K562 (cell line): ENCODE results near the gene L3MBTL1. TPM values are rescaled to one million over a fixed set of nuclear protein-coding genes. Genes with fewer than 3 reads are reported as not detected.

Experiments used
- ATAC-seq: fragments of 200-7000 bp; cut with Tn5 transposase; 3 replicates; pipeline ENCODE4 v1.9.1; 2020; ENCODE audit warnings: moderate library complexity
- BruUV-seq: library from RNA; stranded (reverse); fragments of 400-500 nt; replicated peaks from 2 replicates; lab custom pipeline; 2021; lab: Mats Ljungman, UMichigan
- CTCF ChIA-PET: fragments of 300-600 bp; formaldehyde crosslinking; extraction: SDS; loops from one replicate; lab custom pipeline; 2021; ENCODE audit warnings: low intra/inter-chr PET ratio; lab: Yijun Ruan, JAX
- POLR2A ChIA-PET: fragments of 300-600, 350-650 bp; sonication (Branson Sonifier 250); formaldehyde crosslinking; extraction: SDS; loops from one replicate; lab custom pipeline; 2021; ENCODE audit warnings: antibody characterized with exemption, inconsistent platforms; lab: Yijun Ruan, JAX
- DNase-seq, 4 experiments: peaks; one replicate each; pipeline versions ENCODE4 v3.0.0 to v3.0.0-alpha.2; 2011 to 2018; ENCODE audit warnings: low spot score in 3 of 4, mixed read lengths in 3 of 4; ENCODE audit errors: extremely low read depth in 1 of 4
- FAIRE-seq: peaks from 2 replicates; lab custom pipeline; 2011; peaks lifted over from hg19 to GRCh38; lab: Jason Lieb, UNC
- H2AFZ ChIP-seq: 2 replicates; pipeline ENCODE4 v1.6.0; 2011; ENCODE audit warnings: low read depth, low read length, control low read depth, inconsistent platforms
- H3K27ac ChIP-seq: fragments of 200-600 bp; 3 replicates; pipeline ENCODE4 v1.8.0; 2011; ENCODE audit warnings: low read depth, mild to moderate bottlenecking, control low read depth, inconsistent platforms, low read length, moderate library complexity, mixed read lengths; ENCODE audit errors: extremely low read depth
- H3K27me3 ChIP-seq, 2 experiments: fragments of 300-600 bp in 1 of 2; 2 replicates in 1 of 2; 3 replicates in 1 of 2; pipeline versions ENCODE4 v1.6.0 to v1.8.0; 2011; ENCODE audit warnings: inconsistent platforms in 2 of 2, low read length in 2 of 2, mild to moderate bottlenecking in 1 of 2, mixed read lengths in 1 of 2, moderate library complexity in 1 of 2; ENCODE audit not compliant: control insufficient read depth in 2 of 2, insufficient read depth in 2 of 2
- H3K36me3 ChIP-seq: fragments of 300-600 bp; 3 replicates; pipeline ENCODE4 v1.8.0; 2011; ENCODE audit warnings: mild to moderate bottlenecking, low read length, inconsistent platforms; ENCODE audit not compliant: control insufficient read depth, insufficient read depth
- H3K4me1 ChIP-seq, 2 experiments: fragments of 200-600 bp in 1 of 2; replicated peaks in 1 of 2; 2 replicates in 1 of 2; 3 replicates in 1 of 2; pipeline versions ENCODE4 v1.5.1 to v1.8.0; 2011; ENCODE audit warnings: inconsistent platforms in 2 of 2, low read length in 2 of 2, mild to moderate bottlenecking in 1 of 2, mixed read lengths in 1 of 2, moderate library complexity in 1 of 2; ENCODE audit not compliant: control insufficient read depth in 2 of 2, insufficient read depth in 2 of 2
- H3K4me2 ChIP-seq: 2 replicates; pipeline ENCODE4 v1.6.1; 2011; ENCODE audit warnings: low read length, control low read depth, inconsistent platforms, mixed read lengths; ENCODE audit not compliant: insufficient read depth
- H3K4me3 ChIP-seq: fragments of 200-600 bp; sonication (generic), shearing (Covaris generic); 2 replicates; pipeline ENCODE4 v1.5.1; 2016; ENCODE audit warnings: control low read depth, inconsistent platforms
- H3K79me2 ChIP-seq: fragments of 200-600 bp; 3 replicates; pipeline ENCODE4 v1.8.0; 2011; ENCODE audit warnings: low read length, inconsistent platforms; ENCODE audit not compliant: control insufficient read depth, insufficient read depth
- H3K9ac ChIP-seq, 2 experiments: 2 replicates each; pipeline versions ENCODE4 v1.6.0 to v1.6.1; 2011; ENCODE audit warnings: low read depth in 2 of 2, low read length in 2 of 2, control low read depth in 1 of 2, inconsistent platforms in 1 of 2, mild to moderate bottlenecking in 1 of 2, mixed read lengths in 1 of 2; ENCODE audit not compliant: insufficient read depth in 1 of 2
- H3K9me1 ChIP-seq: one replicate; pipeline ENCODE4 v1.6.0; 2011; ENCODE audit warnings: inconsistent platforms, mild to moderate bottlenecking, low read length, moderate library complexity; ENCODE audit not compliant: control insufficient read depth, insufficient read depth
- H3K9me3 ChIP-seq: replicated peaks from 2 replicates; pipeline ENCODE4 v1.5.1; 2011; ENCODE audit warnings: low read depth, low read length, inconsistent platforms; ENCODE audit not compliant: control insufficient read depth, insufficient read depth
- H4K20me1 ChIP-seq: replicated peaks from 2 replicates; pipeline ENCODE4 v1.6.1; 2011; ENCODE audit warnings: low read length, inconsistent platforms, mixed read lengths; ENCODE audit not compliant: control insufficient read depth, insufficient read depth
- CCAR2 ChIP-seq: fragments of 200-400 bp; formaldehyde crosslinking; IDR thresholded peaks from 2 replicates; pipeline ENCODE4 v1.6.1; 2017; ENCODE audit warnings: mild to moderate bottlenecking, low read depth, low read length
- CTBP1 ChIP-seq: fragments of 450-650 bp; IDR thresholded peaks from 2 replicates; pipeline ENCODE4 v1.6.1; 2016; ENCODE audit warnings: borderline replicate concordance
- LCOR ChIP-seq: sonication (generic); formaldehyde crosslinking; IDR thresholded peaks from 2 replicates; pipeline ENCODE4 v1.8.0; 2022; ENCODE audit warnings: mild to moderate bottlenecking, missing genetic modification reagents
- MECOM ChIP-seq: fragments of 250-450 bp; sonication (Bioruptor Pico); IDR thresholded peaks from 2 replicates; pipeline ENCODE4 v1.8.0; 2022; ENCODE audit warnings: inconsistent platforms
- SP1 ChIP-seq: sonication (generic); formaldehyde crosslinking; IDR thresholded peaks from 2 replicates; pipeline ENCODE4 v1.8.1; 2022; ENCODE audit warnings: mild to moderate bottlenecking, missing genetic modification reagents
- U2AF2 ChIP-seq: fragments of 200-400 bp; formaldehyde crosslinking; optimal IDR thresholded peaks from 2 replicates; pipeline ENCODE3; 2017; ENCODE audit warnings: low read depth, mild to moderate bottlenecking, low read length
- ZNF140 ChIP-seq: fragments of 250-450 bp; sonication (Bioruptor Pico); IDR thresholded peaks from 2 replicates; pipeline ENCODE4 v1.8.0; 2021; ENCODE audit warnings: moderate library complexity, mild to moderate bottlenecking, inconsistent platforms
- ZNF696 ChIP-seq: fragments of 250-450 bp; sonication (Bioruptor Pico); conservative IDR thresholded peaks from 2 replicates; pipeline ENCODE4 v1.4.0; 2020; ENCODE audit warnings: mild to moderate bottlenecking, moderate library complexity
- ZNF699 ChIP-seq: fragments of 250-450 bp; sonication (Bioruptor Pico); IDR thresholded peaks from 2 replicates; pipeline ENCODE4 v1.8.0; 2021; ENCODE audit warnings: mild to moderate bottlenecking, moderate library complexity; ENCODE audit not compliant: insufficient replicate concordance
- ZNF717 ChIP-seq: fragments of 250-450 bp; sonication (Bioruptor Pico); IDR thresholded peaks from 2 replicates; pipeline ENCODE4 v1.5.0; 2021
- ZSCAN29 ChIP-seq: fragments of 450-650 bp; IDR thresholded peaks from 2 replicates; pipeline ENCODE4 v1.6.1; 2017
- WGBS: fragments of 100-300 bp; shearing (Covaris generic); methylation state at CpG from one replicate; pipeline ENCODE4 v1.1.6; 2016; ENCODE audit warnings: low coverage, mixed read lengths; ENCODE audit not compliant: insufficient coverage; ENCODE audit errors: missing lambda C conversion rate; 5-methylcytosine and 5-hydroxymethylcytosine counted together
- in situ Hi-C: fragments of 300-500 bp; cut with MboI; formaldehyde crosslinking; loops from 4 replicates; pipeline ENCODE4 v1.15.0; 2018; ENCODE audit warnings: inconsistent platforms, mixed read lengths
- intact Hi-C: fragments of 100-400 bp; cut with micrococcal nuclease; formaldehyde crosslinking; loops from 2 replicates; pipeline ENCODE4 v1.14.2; 2022
- polyA plus RNA-seq, 8 experiments: library from polyadenylated mRNA; depleted of rRNA in 4 of 8; stranded (reverse) in 5 of 8; unstranded in 3 of 8; fragments of >200 nt; fragmentation: Nextera tagmentation in 2 of 8; fragmentation: Illumina TruSeq in 1 of 8; extraction: Ambion mirVana in 2 of 8; extraction: Trizol in 1 of 8; gene quantifications; 2 replicates each; pipeline versions ENCODE4 v1.2.1 to v1.2.3, GENCODE V29; 2011 to 2014; ENCODE audit warnings: inconsistent platforms in 1 of 8, missing spikeins in 1 of 8
- total RNA-seq, 7 experiments: library from RNA; depleted of rRNA in 6 of 7; stranded (reverse); fragments of >200 nt in 6 of 7; fragmentation: Illumina TruSeq in 2 of 7; extraction: Trizol in 2 of 7; gene quantifications; 2 replicates each; pipeline versions ENCODE4 v1.2.1 to v1.2.3, GENCODE V29; 2011 to 2021; ENCODE audit warnings: low replicate concordance in 1 of 7
- TF ChIP-seq, protein P1 (sequence below): sonication (generic); formaldehyde crosslinking; IDR thresholded peaks from 2 replicates; pipeline ENCODE4 v1.9.0; 2022; ENCODE audit warnings: mild to moderate bottlenecking, missing genetic modification reagents
- TF ChIP-seq, protein P2 (sequence below): fragments of 250-450 bp; sonication (Bioruptor Pico); IDR thresholded peaks from 2 replicates; pipeline ENCODE4 v1.8.0; 2021; ENCODE audit warnings: moderate library complexity, mild to moderate bottlenecking, inconsistent platforms
- TF ChIP-seq, protein P3 (sequence below): fragments of 200-800 bp; sonication (Bioruptor generic); IDR thresholded peaks from 2 replicates; pipeline ENCODE4 v1.6.1; 2017; ENCODE audit warnings: missing genetic modification characterization, missing compliant biosample characterization

Gene L3MBTL1
- total and polyA plus RNA-seq, 9 of the 15 experiments (the other 6 are each of a cell fraction or from before 2014, with no cell fraction given), result 0.77 to 10.0 (median 4.4) TPM

DNA sequence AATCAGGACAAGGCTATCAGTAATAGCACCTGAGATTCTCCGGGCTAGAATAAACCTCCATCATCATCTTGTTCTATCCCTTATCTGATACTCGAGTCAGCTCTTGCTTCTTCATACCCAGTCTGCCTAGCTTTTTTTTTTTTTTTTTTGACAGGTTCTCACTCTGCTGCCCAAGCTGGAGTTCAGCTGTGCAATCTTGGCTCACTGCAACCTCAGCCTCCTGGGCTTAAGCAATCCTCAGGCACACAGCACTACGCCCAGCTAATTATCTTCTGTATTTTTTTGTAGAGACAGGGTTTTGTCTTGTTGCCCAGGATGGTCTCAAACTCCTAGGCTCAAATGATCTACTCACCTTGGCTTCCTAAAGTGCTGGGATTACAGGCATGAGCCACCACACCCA is 30.3 kb upstream of the L3MBTL1 start:
- Histone ChIP-seq H3K4me3 (no peak overlapping the region), H3K9me3 (peaks cover 3% of the 10 kb centered on the region; the same call in 1 of the 2 replicates), H3K27me3 (peaks cover 10 to 15% of the 10 kb centered on the region in 2 experiments), H3K27ac (no peak overlapping the region), H3K4me2 (no peak overlapping the region), H3K4me1 (no peaks in the 10 kb centered on the region), H2AFZ (no peak overlapping the region), H3K9ac (no peak overlapping the region), H4K20me1 (no peaks in the 10 kb centered on the region), H3K36me3 (no peaks in the 10 kb centered on the region), H3K79me2 (no peaks in the 10 kb centered on the region), H3K9me1 (no peaks in the 10 kb centered on the region)
- no peak for ATAC-seq
- ChIA-PET CTCF (no interaction called here), POLR2A (interaction anchor here (0.5 to 3.5 kb wide), 5 partner anchors 11 to 20 kb away, joined by 4 to 23 read pairs (median 5); no protein-coding TSS in a partner anchor)
- intact Hi-C loops, result no loop called here
- in situ Hi-C loops, result no loop called here
- FAIRE-seq, result peak; percentile 56
- no peak for DNase-seq
- BruUV-seq, result no TSS peak
- TF ChIP-seq, protein P1, sequence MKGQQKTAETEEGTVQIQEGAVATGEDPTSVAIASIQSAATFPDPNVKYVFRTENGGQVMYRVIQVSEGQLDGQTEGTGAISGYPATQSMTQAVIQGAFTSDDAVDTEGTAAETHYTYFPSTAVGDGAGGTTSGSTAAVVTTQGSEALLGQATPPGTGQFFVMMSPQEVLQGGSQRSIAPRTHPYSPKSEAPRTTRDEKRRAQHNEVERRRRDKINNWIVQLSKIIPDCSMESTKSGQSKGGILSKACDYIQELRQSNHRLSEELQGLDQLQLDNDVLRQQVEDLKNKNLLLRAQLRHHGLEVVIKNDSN (CRISPR knock-in tag), result no peak
- TF ChIP-seq ZNF699 (no peak), ZSCAN29 (no peak), LCOR (CRISPR knock-in tag) (no peak), MECOM (CRISPR knock-in tag) (no peak), CTBP1 (no peak), CCAR2 (no peak), ZNF696 (CRISPR knock-in tag) (no peak), ZNF717 (CRISPR knock-in tag) (no peak), SP1 (CRISPR knock-in tag) (no peak), U2AF2 (no peak), ZNF140 (CRISPR knock-in tag) (no peak)
- TF ChIP-seq, protein P2, sequence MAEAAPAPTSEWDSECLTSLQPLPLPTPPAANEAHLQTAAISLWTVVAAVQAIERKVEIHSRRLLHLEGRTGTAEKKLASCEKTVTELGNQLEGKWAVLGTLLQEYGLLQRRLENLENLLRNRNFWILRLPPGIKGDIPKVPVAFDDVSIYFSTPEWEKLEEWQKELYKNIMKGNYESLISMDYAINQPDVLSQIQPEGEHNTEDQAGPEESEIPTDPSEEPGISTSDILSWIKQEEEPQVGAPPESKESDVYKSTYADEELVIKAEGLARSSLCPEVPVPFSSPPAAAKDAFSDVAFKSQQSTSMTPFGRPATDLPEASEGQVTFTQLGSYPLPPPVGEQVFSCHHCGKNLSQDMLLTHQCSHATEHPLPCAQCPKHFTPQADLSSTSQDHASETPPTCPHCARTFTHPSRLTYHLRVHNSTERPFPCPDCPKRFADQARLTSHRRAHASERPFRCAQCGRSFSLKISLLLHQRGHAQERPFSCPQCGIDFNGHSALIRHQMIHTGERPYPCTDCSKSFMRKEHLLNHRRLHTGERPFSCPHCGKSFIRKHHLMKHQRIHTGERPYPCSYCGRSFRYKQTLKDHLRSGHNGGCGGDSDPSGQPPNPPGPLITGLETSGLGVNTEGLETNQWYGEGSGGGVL (CRISPR knock-in tag), result no peak
- TF ChIP-seq, protein P3, sequence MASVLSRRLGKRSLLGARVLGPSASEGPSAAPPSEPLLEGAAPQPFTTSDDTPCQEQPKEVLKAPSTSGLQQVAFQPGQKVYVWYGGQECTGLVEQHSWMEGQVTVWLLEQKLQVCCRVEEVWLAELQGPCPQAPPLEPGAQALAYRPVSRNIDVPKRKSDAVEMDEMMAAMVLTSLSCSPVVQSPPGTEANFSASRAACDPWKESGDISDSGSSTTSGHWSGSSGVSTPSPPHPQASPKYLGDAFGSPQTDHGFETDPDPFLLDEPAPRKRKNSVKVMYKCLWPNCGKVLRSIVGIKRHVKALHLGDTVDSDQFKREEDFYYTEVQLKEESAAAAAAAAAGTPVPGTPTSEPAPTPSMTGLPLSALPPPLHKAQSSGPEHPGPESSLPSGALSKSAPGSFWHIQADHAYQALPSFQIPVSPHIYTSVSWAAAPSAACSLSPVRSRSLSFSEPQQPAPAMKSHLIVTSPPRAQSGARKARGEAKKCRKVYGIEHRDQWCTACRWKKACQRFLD (CRISPR knock-in tag), result no peak
- WGBS, result 11% methylated on average over 3 of the region's 3 CpGs
